SH-SY5Y (cell line): ENCODE measurements around the gene ATRAID.

Experiments
- GATA2 ChIP-seq: IDR thresholded peaks from 2 replicates; pipeline ENCODE4 v1.6.1; 2011; ENCODE audit warnings: mild to moderate bottlenecking, low read depth, low read length
- GATA3 ChIP-seq: IDR thresholded peaks from 2 replicates; pipeline ENCODE4 v1.6.1; 2011; ENCODE audit warnings: low read depth, mild to moderate bottlenecking, low read length, moderate library complexity

ATRAID gene

GRCh38 chr2:27225526-27225925 lies 13.7 kb downstream of the ATRAID start:
- no peak for TF ChIP-seq GATA2
- TF ChIP-seq GATA3: no peak

GRCh38 chr2:27227501-27227900 lies 15.7 kb downstream of the ATRAID start:
- TF ChIP-seq GATA2 (no peak), GATA3 (no peak)

- TF ChIP-seq GATA2 (no peak), GATA3 (no peak)
Measured at GRCh38 chr2:27231921-27232320, 20.1 kb downstream of the ATRAID start.

- TF ChIP-seq GATA3: no peak
- TF ChIP-seq GATA2: no peak
Measured at GRCh38 chr2:27233341-27233740, 21.5 kb downstream of the ATRAID start.

GRCh38 chr2:27236136-27236535 lies 24.3 kb downstream of the ATRAID start:
- no peak for TF ChIP-seq GATA3
- no peak for TF ChIP-seq GATA2

GRCh38 chr2:27236626-27237025 lies 24.8 kb downstream of the ATRAID start:
- no peak for TF ChIP-seq GATA3
- TF ChIP-seq GATA2: no peak

- TF ChIP-seq GATA2 (no peak), GATA3 (no peak)
Measured at GRCh38 chr2:27237341-27237945, 25.6 kb downstream of the ATRAID start.

- TF ChIP-seq GATA2 (no peak), GATA3 (no peak)
Measured at GRCh38 chr2:27238976-27239375, 27.1 kb downstream of the ATRAID start.

- TF ChIP-seq GATA3 (no peak), GATA2 (no peak)
Measured at GRCh38 chr2:27240406-27240805, 28.6 kb downstream of the ATRAID start.

GRCh38 chr2:27241761-27242613 lies 30.1 kb downstream of the ATRAID start:
- TF ChIP-seq GATA3 (no peak), GATA2 (no peak)

- no peak for TF ChIP-seq GATA2
- TF ChIP-seq GATA3: no peak
Measured at GRCh38 chr2:27242614-27242951, 30.7 kb downstream of the ATRAID start.

GRCh38 chr2:27243391-27244130 lies 31.7 kb downstream of the ATRAID start:
- TF ChIP-seq GATA3: no peak
- TF ChIP-seq GATA2: no peak

- TF ChIP-seq GATA3 (no peak), GATA2 (no peak)
Measured at GRCh38 chr2:27245116-27245515, 33.3 kb downstream of the ATRAID start.

- TF ChIP-seq GATA3: no peak
- TF ChIP-seq GATA2: no peak
Measured at GRCh38 chr2:27245626-27246025, 33.8 kb downstream of the ATRAID start.
